Lung (tissue), 12 donors: ENCODE measurements around the gene ERMAP. TPM values are rescaled to one million over a fixed set of nuclear protein-coding genes. Genes with fewer than 3 reads are reported as not detected.

Experiments used
- ATAC-seq: fragments of 200-7000 bp; cut with Tn5 transposase; one replicate; pipeline ENCODE4 v1.9.1; 2020; ENCODE audit warnings: moderate number of reproducible peaks; ENCODE audit not compliant: insufficient read depth, low FRiP score
- DNase-seq, 3 donors: peaks; one replicate each; pipeline ENCODE4 v3.0.0-alpha.2; 2013 to 2017
- H3K27ac ChIP-seq, 2 donors: one replicate each; pipeline ENCODE4 v1.5.1; 2013; ENCODE audit warnings: mild to moderate bottlenecking in 2 of 2, moderate library complexity in 2 of 2, control low read depth in 1 of 2, inconsistent platforms in 1 of 2, low read depth in 1 of 2, low read length in 1 of 2
- H3K27me3 ChIP-seq, 3 donors: one replicate each; pipeline ENCODE4 v1.5.1; 2013; ENCODE audit warnings: low read length in 2 of 3; ENCODE audit not compliant: control insufficient read depth in 3 of 3, insufficient read depth in 3 of 3
- H3K36me3 ChIP-seq, 4 donors: one replicate each; pipeline ENCODE4 v1.5.1; 2013; ENCODE audit warnings: low read length in 4 of 4, mild to moderate bottlenecking in 1 of 4, moderate library complexity in 1 of 4; ENCODE audit not compliant: control insufficient read depth in 4 of 4, insufficient read depth in 4 of 4
- H3K4me1 ChIP-seq, 5 donors: one replicate each; pipeline ENCODE4 v1.5.1; 2013; ENCODE audit warnings: low read length in 5 of 5, mild to moderate bottlenecking in 2 of 5, moderate library complexity in 1 of 5; ENCODE audit not compliant: control insufficient read depth in 5 of 5, insufficient read depth in 5 of 5
- H3K4me3 ChIP-seq: one replicate; pipeline ENCODE4 v1.5.1; 2013; ENCODE audit warnings: mild to moderate bottlenecking, control low read depth, moderate library complexity
- H3K9ac ChIP-seq, 2 donors: one replicate each; pipeline ENCODE4 v1.5.1; 2013; ENCODE audit warnings: low read length in 2 of 2, control low read depth in 1 of 2; ENCODE audit not compliant: insufficient read depth in 1 of 2
- H3K9me3 ChIP-seq, 4 donors: one replicate each; pipeline ENCODE4 v1.5.1; 2013; ENCODE audit warnings: low read length in 3 of 4, mild to moderate bottlenecking in 1 of 4, moderate library complexity in 1 of 4; ENCODE audit not compliant: control insufficient read depth in 4 of 4, insufficient read depth in 3 of 4
- WGBS, 2 donors: extraction: QIAGEN DNeasy Blood & Tissue Kit; methylation state at CpG; one replicate each; pipeline ENCODE4 v1.1.7; 2013; 5-methylcytosine and 5-hydroxymethylcytosine counted together
- polyA plus RNA-seq, 2 donors: library from polyadenylated mRNA; stranded (reverse); fragments of 200-250 nt; gene quantifications; one replicate each; pipeline ENCODE4 v1.2.1, GENCODE V29; 2013
- total RNA-seq, 2 donors: library from RNA; depleted of rRNA in 1 of 2; stranded (reverse); fragments of >200 nt in 1 of 2; gene quantifications; one replicate each; pipeline ENCODE4 v1.2.1, GENCODE V29; 2014 to 2021
- TF ChIP-seq, protein P1 (sequence below): IDR thresholded peaks from 2 replicates; pipeline ENCODE4 v1.5.1; 2012; ENCODE audit warnings: mild to moderate bottlenecking; ENCODE audit errors: control extremely low read depth, extremely low read depth
- donor health status: control.
- donor health status: control.
- donor health status: Bipolar disorder and iron deficiency.
- donor health status: healthy.
- donor health status: DM: yes; HTN: yes; CAD: no.

Gene ERMAP
- total and polyA plus RNA-seq, 4 donors, result 4.8 to 19.8 (median 10.6) TPM

DNA sequence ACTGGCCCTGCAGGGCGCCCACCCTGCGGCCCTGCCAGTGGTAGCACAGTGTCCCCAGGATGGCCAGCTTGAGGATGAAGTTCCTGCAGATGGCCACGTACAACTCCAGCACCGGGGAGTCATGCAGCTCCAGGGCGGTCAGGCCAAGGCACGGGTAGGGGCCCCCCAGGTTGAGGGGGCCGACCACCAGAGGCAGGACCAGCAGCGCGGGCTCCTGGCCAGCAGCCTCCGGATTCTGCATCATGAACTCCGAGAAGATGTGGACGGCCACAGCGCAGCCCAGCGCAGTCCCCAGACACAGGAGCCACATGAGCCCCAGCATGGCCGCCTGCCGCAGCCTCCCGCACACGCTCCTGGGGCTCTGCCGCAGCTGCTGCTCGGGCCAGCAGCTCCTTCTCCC is 70.4 kb downstream of the ERMAP start:
- no peak for ATAC-seq
- Histone ChIP-seq H3K9ac (no peak overlapping the region), H3K27me3 (no peaks in the 10 kb centered on the region), H3K4me1 (peaks cover 0 to 5% (median 0%) of the 10 kb centered on the region in 5 donors), H3K9me3 (no peaks in the 10 kb centered on the region), H3K4me3 (no peak overlapping the region), H3K27ac (no peak overlapping the region), H3K36me3 (no peaks in the 10 kb centered on the region)
- DNase-seq, result no peak
- TF ChIP-seq, protein P1, sequence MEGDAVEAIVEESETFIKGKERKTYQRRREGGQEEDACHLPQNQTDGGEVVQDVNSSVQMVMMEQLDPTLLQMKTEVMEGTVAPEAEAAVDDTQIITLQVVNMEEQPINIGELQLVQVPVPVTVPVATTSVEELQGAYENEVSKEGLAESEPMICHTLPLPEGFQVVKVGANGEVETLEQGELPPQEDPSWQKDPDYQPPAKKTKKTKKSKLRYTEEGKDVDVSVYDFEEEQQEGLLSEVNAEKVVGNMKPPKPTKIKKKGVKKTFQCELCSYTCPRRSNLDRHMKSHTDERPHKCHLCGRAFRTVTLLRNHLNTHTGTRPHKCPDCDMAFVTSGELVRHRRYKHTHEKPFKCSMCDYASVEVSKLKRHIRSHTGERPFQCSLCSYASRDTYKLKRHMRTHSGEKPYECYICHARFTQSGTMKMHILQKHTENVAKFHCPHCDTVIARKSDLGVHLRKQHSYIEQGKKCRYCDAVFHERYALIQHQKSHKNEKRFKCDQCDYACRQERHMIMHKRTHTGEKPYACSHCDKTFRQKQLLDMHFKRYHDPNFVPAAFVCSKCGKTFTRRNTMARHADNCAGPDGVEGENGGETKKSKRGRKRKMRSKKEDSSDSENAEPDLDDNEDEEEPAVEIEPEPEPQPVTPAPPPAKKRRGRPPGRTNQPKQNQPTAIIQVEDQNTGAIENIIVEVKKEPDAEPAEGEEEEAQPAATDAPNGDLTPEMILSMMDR, result no peak
- 96 to 97% methylated on average over 15 to 20 of the region's 20 CpGs for WGBS, 2 donors

DNA sequence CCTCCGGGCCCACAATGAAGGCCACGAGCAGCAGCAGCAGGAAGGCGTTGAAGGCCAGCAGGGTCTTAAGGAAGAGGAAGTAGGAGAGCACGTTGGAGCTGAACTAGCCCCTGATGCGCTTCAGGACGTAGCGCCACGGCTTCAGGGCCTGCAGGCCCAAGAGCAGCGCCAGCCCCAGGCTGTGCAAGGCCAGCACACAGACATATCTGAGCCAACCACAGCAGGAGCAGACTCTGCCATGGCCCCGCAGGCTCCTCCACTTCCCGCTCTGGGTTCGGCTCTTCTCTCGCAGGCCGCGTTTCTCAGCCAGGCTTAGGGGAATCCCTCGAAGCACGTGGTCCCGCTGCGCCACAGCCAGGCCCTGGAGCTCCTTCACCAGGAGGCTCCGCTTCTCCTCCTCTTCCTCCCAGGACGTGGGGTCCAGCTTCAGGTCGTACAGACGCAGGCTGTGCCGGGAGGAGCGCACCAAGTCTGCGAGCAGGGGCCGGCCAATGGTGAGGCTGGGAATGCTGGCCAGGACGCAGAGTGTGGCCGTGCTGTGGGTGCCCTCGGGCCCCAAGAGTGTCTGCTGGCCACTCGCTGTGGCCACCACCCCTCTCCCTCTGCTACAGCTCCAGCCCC is 71.2 kb downstream of the ERMAP start:
- TF ChIP-seq, protein P1, result no peak
- no peak for DNase-seq
- Histone ChIP-seq H3K36me3 (no peaks in the 10 kb centered on the region), H3K9me3 (no peaks in the 10 kb centered on the region), H3K27ac (no peak overlapping the region), H3K4me3 (no peak overlapping the region), H3K4me1 (peaks cover 0 to 6% (median 0%) of the 10 kb centered on the region in 5 donors), H3K9ac (no peak overlapping the region), H3K27me3 (no peaks in the 10 kb centered on the region)
- ATAC-seq, result no peak
- 90 to 91% methylated on average over 30 to 31 of the region's 31 CpGs for WGBS, 2 donors

DNA sequence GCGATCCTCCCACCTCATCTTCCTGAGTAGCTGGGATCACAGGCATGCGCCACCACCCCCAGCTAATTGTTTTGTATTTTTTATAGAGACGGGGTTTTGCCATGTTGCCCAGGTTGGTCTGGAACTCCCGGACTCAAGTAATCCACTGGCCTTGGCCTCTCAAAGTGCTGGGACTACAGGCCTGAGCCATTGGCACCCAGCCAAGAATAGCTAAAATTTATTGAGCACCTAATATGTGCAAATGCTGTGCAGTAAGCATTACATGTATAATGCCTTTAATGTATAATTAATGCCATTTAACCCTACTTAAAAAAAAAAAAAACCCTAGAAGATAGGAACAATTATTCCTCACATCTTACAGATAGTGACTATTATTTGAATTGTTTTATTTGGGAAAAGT is 72.3 kb downstream of the ERMAP start:
- ATAC-seq (no peak), DNase-seq (no peak)
- no peak overlapping the region for H3K4me3 ChIP-seq
- TF ChIP-seq, protein P1, result no peak
- no peaks in the 10 kb centered on the region for H3K9me3 ChIP-seq
- H3K27ac ChIP-seq, result no peak overlapping the region
- H3K9ac ChIP-seq, result no peak overlapping the region
- H3K4me1 ChIP-seq, result peaks cover 0 to 6% (median 0%) of the 10 kb centered on the region in 5 donors
- WGBS, 2 donors, result 97 to 98% methylated on average over 4 of the region's 4 CpGs
- no peaks in the 10 kb centered on the region for H3K36me3 ChIP-seq
- no peaks in the 10 kb centered on the region for H3K27me3 ChIP-seq
